ENCODE results near the gene SLC44A5.

SLC44A5 gene

GRCh38 chr1:75588779-75589475, 22.0 kb downstream of the SLC44A5 start:
- DNase-seq (ENCODE audit: low spot score), result no peak

GRCh38 chr1:75587692-75588091, 23.2 kb downstream of the SLC44A5 start:
- no peak for DNase-seq (ENCODE audit: low spot score)

GRCh38 chr1:75583282-75583681, 27.6 kb downstream of the SLC44A5 start:
- DNase-seq (ENCODE audit: low spot score), result no peak

- DNase-seq (ENCODE audit: low spot score), result no peak
Observed at GRCh38 chr1:75582725-75583261, 28.1 kb downstream of the SLC44A5 start.

GRCh38 chr1:75579046-75579445, 31.9 kb downstream of the SLC44A5 start:
- no peak for DNase-seq (ENCODE audit: low spot score)

GRCh38 chr1:75575837-75576236, 35.1 kb downstream of the SLC44A5 start:
- no peak for DNase-seq (ENCODE audit: low spot score)

GRCh38 chr1:75567191-75567590, 43.7 kb downstream of the SLC44A5 start:
- DNase-seq (ENCODE audit: low spot score), result no peak

- DNase-seq (ENCODE audit: low spot score), result no peak
Observed at GRCh38 chr1:75559800-75560199, 51.1 kb downstream of the SLC44A5 start.

GRCh38 chr1:75559136-75559535, 51.8 kb downstream of the SLC44A5 start:
- DNase-seq (ENCODE audit: low spot score), result no peak

- no peak for DNase-seq (ENCODE audit: low spot score)
Observed at GRCh38 chr1:75554870-75555269, 56.0 kb downstream of the SLC44A5 start.

- DNase-seq (ENCODE audit: low spot score), result no peak
Observed at GRCh38 chr1:75554181-75554580, 56.7 kb downstream of the SLC44A5 start.

- DNase-seq (ENCODE audit: low spot score), result no peak
Observed at GRCh38 chr1:75550559-75550958, 60.4 kb downstream of the SLC44A5 start.

- no peak for DNase-seq (ENCODE audit: low spot score)
Observed at GRCh38 chr1:75548721-75549480, 62.0 kb downstream of the SLC44A5 start.

GRCh38 chr1:75543705-75544104, 67.2 kb downstream of the SLC44A5 start:
- no peak for DNase-seq (ENCODE audit: low spot score)

- DNase-seq (ENCODE audit: low spot score), result no peak
Observed at GRCh38 chr1:75542818-75543570, 67.9 kb downstream of the SLC44A5 start.

GRCh38 chr1:75539230-75540116, 71.4 kb downstream of the SLC44A5 start:
- DNase-seq (ENCODE audit: low spot score), result no peak

GRCh38 chr1:75533085-75533484, 77.8 kb downstream of the SLC44A5 start:
- no peak for DNase-seq (ENCODE audit: low spot score)

GRCh38 chr1:75531570-75531969, 79.3 kb downstream of the SLC44A5 start:
- no peak for DNase-seq (ENCODE audit: low spot score)

GRCh38 chr1:75529488-75529887, 81.4 kb downstream of the SLC44A5 start:
- DNase-seq (ENCODE audit: low spot score), result no peak

- no peak for DNase-seq (ENCODE audit: low spot score)
Observed at GRCh38 chr1:75528001-75528400, 82.9 kb downstream of the SLC44A5 start.

- DNase-seq (ENCODE audit: low spot score), result no peak
Observed at GRCh38 chr1:75522389-75522788, 88.5 kb downstream of the SLC44A5 start.

- no peak for DNase-seq (ENCODE audit: low spot score)
Observed at GRCh38 chr1:75521658-75522057, 89.3 kb downstream of the SLC44A5 start.
